ENCODE results near the gene COL4A1. TPM values are rescaled to one million over a fixed set of nuclear protein-coding genes. Genes with fewer than 3 reads are reported as not detected.

The COL4A1 gene
- total RNA-seq, 1 donor from 2014 or later = 2,489 TPM

DNA sequence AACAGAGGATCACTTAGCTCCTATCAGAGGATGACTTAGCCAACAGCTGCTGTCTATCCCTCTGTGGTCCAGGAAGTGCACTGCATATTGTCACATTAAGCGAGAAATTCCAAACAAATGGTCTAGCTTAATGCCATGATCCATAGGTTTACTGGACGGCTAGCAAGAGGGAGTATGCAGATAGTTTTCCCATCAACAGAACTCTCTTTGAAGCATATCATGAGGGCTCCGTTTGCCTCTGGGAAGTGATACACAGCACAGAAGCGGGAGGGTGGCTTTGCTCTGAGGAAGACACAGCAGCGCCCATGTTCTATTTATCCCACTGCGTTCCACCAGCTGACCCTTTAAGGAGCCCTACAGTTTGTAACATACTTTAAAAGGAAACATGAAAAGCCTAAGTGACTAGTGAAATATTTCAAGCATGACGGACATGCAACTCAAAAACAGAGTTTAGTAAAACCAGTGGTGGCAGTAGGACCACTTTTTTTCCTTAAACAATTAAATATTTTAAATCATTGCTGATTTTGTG, 52.7 kb downstream of the COL4A1 start:
- Histone ChIP-seq H2AFZ (ENCODE audit: low read depth, low read length) (no peak overlapping the region), H3K79me2 (ENCODE audit: insufficient read depth, low read length) (peaks cover 66% of the 10 kb centered on the region), H3K4me2 (ENCODE audit: low read length) (no peak overlapping the region), H3K9me3 (ENCODE audit: insufficient read depth, low read depth, low read length) (no peaks in the 10 kb centered on the region), H3K27ac (ENCODE audit: low read depth, low read length) (peak overlapping the region; percentile 47), H3K4me1 (ENCODE audit: insufficient read depth, low read length) (peaks cover 37% of the 10 kb centered on the region), H4K20me1 (ENCODE audit: insufficient read depth, low read length) (peaks cover 54% of the 10 kb centered on the region), H3K9ac (ENCODE audit: low read length) (no peak overlapping the region), H3K36me3 (ENCODE audit: insufficient read depth, low read length) (peaks cover 3% of the 10 kb centered on the region), H3K4me3 (ENCODE audit: insufficient read depth, low read depth, low read length) (no peak overlapping the region), H3K27me3 (ENCODE audit: insufficient read depth, low read length) (no peaks in the 10 kb centered on the region)
- peak; percentile 54 for FAIRE-seq
- no peak for DNase-seq (ENCODE audit: low read depth)
- Mint-ChIP-seq H3K27ac (ENCODE audit: unreplicated experiment) (peak overlapping the region; percentile 47), H3K4me3 (ENCODE audit: unreplicated experiment) (no peak overlapping the region), H3K9me3 (ENCODE audit: unreplicated experiment) (peaks cover 2% of the 10 kb centered on the region), H3K36me3 (ENCODE audit: low read depth, unreplicated experiment) (peaks cover 38% of the 10 kb centered on the region), H3K4me1 (ENCODE audit: low read depth, unreplicated experiment) (peaks cover 53% of the 10 kb centered on the region), H3K27me3 (ENCODE audit: low read depth, unreplicated experiment) (no peaks in the 10 kb centered on the region)
- TF ChIP-seq EZH2 (IDR thresholded peaks at IDR 0.05; ENCODE audit: insufficient read depth, low read length) = no peak
- TF ChIP-seq, protein P1, sequence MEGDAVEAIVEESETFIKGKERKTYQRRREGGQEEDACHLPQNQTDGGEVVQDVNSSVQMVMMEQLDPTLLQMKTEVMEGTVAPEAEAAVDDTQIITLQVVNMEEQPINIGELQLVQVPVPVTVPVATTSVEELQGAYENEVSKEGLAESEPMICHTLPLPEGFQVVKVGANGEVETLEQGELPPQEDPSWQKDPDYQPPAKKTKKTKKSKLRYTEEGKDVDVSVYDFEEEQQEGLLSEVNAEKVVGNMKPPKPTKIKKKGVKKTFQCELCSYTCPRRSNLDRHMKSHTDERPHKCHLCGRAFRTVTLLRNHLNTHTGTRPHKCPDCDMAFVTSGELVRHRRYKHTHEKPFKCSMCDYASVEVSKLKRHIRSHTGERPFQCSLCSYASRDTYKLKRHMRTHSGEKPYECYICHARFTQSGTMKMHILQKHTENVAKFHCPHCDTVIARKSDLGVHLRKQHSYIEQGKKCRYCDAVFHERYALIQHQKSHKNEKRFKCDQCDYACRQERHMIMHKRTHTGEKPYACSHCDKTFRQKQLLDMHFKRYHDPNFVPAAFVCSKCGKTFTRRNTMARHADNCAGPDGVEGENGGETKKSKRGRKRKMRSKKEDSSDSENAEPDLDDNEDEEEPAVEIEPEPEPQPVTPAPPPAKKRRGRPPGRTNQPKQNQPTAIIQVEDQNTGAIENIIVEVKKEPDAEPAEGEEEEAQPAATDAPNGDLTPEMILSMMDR (IDR thresholded peaks at IDR 0.05; ENCODE audit: insufficient read depth, low read depth, low read length) = no peak

DNA sequence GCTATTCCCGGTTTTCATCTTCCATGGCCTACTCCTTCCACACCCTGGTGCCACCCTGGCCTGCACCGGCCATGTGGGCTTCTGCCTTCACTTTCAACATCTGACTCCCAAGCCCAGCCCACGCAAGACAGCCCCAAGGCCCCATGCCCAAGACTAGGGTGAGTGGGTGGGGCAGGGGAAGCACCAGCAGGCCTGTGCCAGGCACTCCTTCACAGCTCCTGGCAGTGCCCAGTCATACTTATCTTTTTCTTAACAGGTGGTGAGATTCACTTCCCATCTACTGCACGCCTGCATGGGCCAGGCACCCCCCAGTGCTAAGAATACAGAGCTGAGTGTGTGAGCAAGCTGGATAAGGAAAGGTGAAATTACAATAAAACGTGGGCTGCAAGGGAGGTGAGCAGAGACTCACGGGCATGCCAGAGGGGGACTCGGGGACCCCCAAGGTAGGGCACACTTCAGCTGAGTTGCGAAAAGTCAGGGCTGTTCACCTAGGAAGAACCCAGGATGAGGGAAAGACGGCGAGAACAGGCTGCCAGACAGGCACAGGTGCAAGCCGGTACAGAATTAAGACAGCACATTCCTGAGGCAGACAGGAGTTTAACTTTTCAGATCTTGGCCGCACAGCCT, 55.7 kb downstream of the COL4A1 start:
- H3K4me1 Mint-ChIP-seq (ENCODE audit: low read depth, unreplicated experiment) = peaks cover 57% of the 10 kb centered on the region
- Histone ChIP-seq H3K9me3 (ENCODE audit: insufficient read depth, low read depth, low read length) (no peaks in the 10 kb centered on the region), H3K27me3 (ENCODE audit: insufficient read depth, low read length) (no peaks in the 10 kb centered on the region), H3K4me1 (ENCODE audit: insufficient read depth, low read length) (peaks cover 58% of the 10 kb centered on the region), H3K4me2 (ENCODE audit: low read length) (peak overlapping the region; percentile 27), H3K9ac (ENCODE audit: low read length) (peak overlapping the region; percentile 29), H2AFZ (ENCODE audit: low read depth, low read length) (no peak overlapping the region), H3K4me3 (ENCODE audit: insufficient read depth, low read depth, low read length) (no peak overlapping the region), H3K36me3 (ENCODE audit: insufficient read depth, low read length) (peaks cover 11% of the 10 kb centered on the region), H3K27ac (ENCODE audit: low read depth, low read length) (peak overlapping the region; percentile 59), H4K20me1 (ENCODE audit: insufficient read depth, low read length) (peaks cover 31% of the 10 kb centered on the region), H3K79me2 (ENCODE audit: insufficient read depth, low read length) (peaks cover 61% of the 10 kb centered on the region)
- H3K36me3 Mint-ChIP-seq (ENCODE audit: low read depth, unreplicated experiment) = peaks cover 41% of the 10 kb centered on the region
- H3K27me3 Mint-ChIP-seq (ENCODE audit: low read depth, unreplicated experiment) = no peaks in the 10 kb centered on the region
- no peak for DNase-seq (ENCODE audit: low read depth)
- TF ChIP-seq, protein P1 (IDR thresholded peaks at IDR 0.05; ENCODE audit: insufficient read depth, low read depth, low read length) = no peak
- TF ChIP-seq EZH2 (IDR thresholded peaks at IDR 0.05; ENCODE audit: insufficient read depth, low read length) = no peak
- H3K27ac Mint-ChIP-seq (ENCODE audit: unreplicated experiment) = peak overlapping the region; percentile 1
- no peak overlapping the region for H3K4me3 Mint-ChIP-seq (ENCODE audit: unreplicated experiment)
- FAIRE-seq = no peak
- H3K9me3 Mint-ChIP-seq (ENCODE audit: unreplicated experiment) = peaks cover 2% of the 10 kb centered on the region
